Measurements from ENCODE around the gene STK35.

The STK35 gene

GRCh38 chr20:2088891-2089290 is 12.7 kb upstream of the STK35 start:
- POLR2A ChIA-PET: no interaction called here
- CTCF ChIA-PET: interaction anchor here (1.1 to 1.4 kb wide), 2 partner anchors 21 to 312 kb away, joined by 3 to 4 read pairs; no protein-coding TSS in a partner anchor
- no peak for TF ChIP-seq CTCF (IDR thresholded peaks at IDR 0.05; ENCODE audit: control extremely low read depth, extremely low read depth, low read depth, missing control alignments)
- no peak for DNase-seq (ENCODE audit: extremely low spot score)

- CTCF ChIA-PET: interaction anchor here (1.1 to 1.4 kb wide), 2 partner anchors 20 to 313 kb away, joined by 3 to 4 read pairs; no protein-coding TSS in a partner anchor
- TF ChIP-seq CTCF (IDR thresholded peaks at IDR 0.05; ENCODE audit: control extremely low read depth, extremely low read depth, low read depth, missing control alignments): no peak
- POLR2A ChIA-PET: no interaction called here
- no peak for DNase-seq (ENCODE audit: extremely low spot score)
Observed at GRCh38 chr20:2089447-2089846, 12.2 kb upstream of the STK35 start.

GRCh38 chr20:2093159-2093781 is 8.4 kb upstream of the STK35 start:
- TF ChIP-seq CTCF (IDR thresholded peaks at IDR 0.05; ENCODE audit: control extremely low read depth, extremely low read depth, low read depth, missing control alignments): peak; percentile 68
- DNase-seq (ENCODE audit: extremely low spot score): peak; percentile 27
- ChIA-PET POLR2A (no interaction called here), CTCF (interaction anchor here (1.0 to 2.2 kb wide), 8 partner anchors 9 to 127 kb away, joined by 3 to 10 read pairs (median 4); no protein-coding TSS in a partner anchor)

- CTCF ChIA-PET: interaction anchor here (1.0 to 2.2 kb wide), 8 partner anchors 9 to 127 kb away, joined by 3 to 10 read pairs (median 4); no protein-coding TSS in a partner anchor
- TF ChIP-seq CTCF (IDR thresholded peaks at IDR 0.05; ENCODE audit: control extremely low read depth, extremely low read depth, low read depth, missing control alignments): no peak
- DNase-seq (ENCODE audit: extremely low spot score): no peak
- POLR2A ChIA-PET: no interaction called here
Observed at GRCh38 chr20:2093883-2094282, 7.7 kb upstream of the STK35 start.

- POLR2A ChIA-PET: interaction anchor here (1.0 to 1.6 kb wide), 2 partner anchors 71 to 369 kb away, joined by 3 to 4 read pairs; partner anchors contain the start of gene SNRPB
Observed at GRCh38 chr20:2101865-2102584, 398 bp downstream of the STK35 start.

More at GRCh38 chr20:2101865-2102584, 398 bp downstream of the STK35 start:
- TF ChIP-seq CTCF (IDR thresholded peaks at IDR 0.05; ENCODE audit: control extremely low read depth, extremely low read depth, low read depth, missing control alignments): no peak
- CTCF ChIA-PET: interaction anchor here (1.0 to 2.1 kb wide), 7 partner anchors 8 to 106 kb away, joined by 3 to 8 read pairs (median 6); no protein-coding TSS in a partner anchor
- DNase-seq (ENCODE audit: extremely low spot score): peak; percentile 92

All from GM10248 (cell line).